Measurements from ENCODE around the gene LITAFD.

GRCh38 chr16:8900343-8900742 is 18.2 kb downstream of the LITAFD start:
- no peak for TF ChIP-seq EZH2 (IDR thresholded peaks at IDR 0.05; ENCODE audit: borderline replicate concordance, insufficient read depth, low read length, poor library complexity, severe bottlenecking)
- TF ChIP-seq CTCF (IDR thresholded peaks at IDR 0.05; ENCODE audit: poor library complexity, severe bottlenecking): no peak
- TF ChIP-seq SMC3 (conservative IDR thresholded peaks at IDR 0.05; ENCODE audit: poor library complexity): no peak
- TF ChIP-seq POLR2AphosphoS5 (IDR thresholded peaks at IDR 0.05): no peak
- TF ChIP-seq TAF1 (IDR thresholded peaks at IDR 0.05; ENCODE audit: low read depth): no peak
- TF ChIP-seq RAD21 (conservative IDR thresholded peaks at IDR 0.05): no peak
- no peak for TF ChIP-seq EP300 (conservative IDR thresholded peaks at IDR 0.05; ENCODE audit: poor library complexity, severe bottlenecking)
- no peak for TF ChIP-seq MXI1 (conservative IDR thresholded peaks at IDR 0.05; ENCODE audit: poor library complexity, severe bottlenecking)
